HG03457 (cell line): ENCODE results near the gene PTPRG.

ENCODE experiments used
- ATAC-seq: cut with Tn5 transposase; IDR thresholded peaks from one replicate; pipeline ENCODE4 v1.9.1; 2021; ENCODE audit warnings: moderate number of reproducible peaks; ENCODE audit not compliant: unreplicated experiment

The PTPRG gene

GRCh38 chr3:61847784-61848462, 286.6 kb downstream of the PTPRG start:
- ATAC-seq, result no peak

GRCh38 chr3:61848885-61849284, 287.5 kb downstream of the PTPRG start:
- no peak for ATAC-seq

- ATAC-seq, result no peak
Measured at GRCh38 chr3:61853912-61854311, 292.5 kb downstream of the PTPRG start.

GRCh38 chr3:61855211-61855610, 293.8 kb downstream of the PTPRG start:
- no peak for ATAC-seq

- no peak for ATAC-seq
Measured at GRCh38 chr3:61857297-61857696, 295.9 kb downstream of the PTPRG start.

- no peak for ATAC-seq
Measured at GRCh38 chr3:61858054-61858453, 296.7 kb downstream of the PTPRG start.

- ATAC-seq, result no peak
Measured at GRCh38 chr3:61861410-61861809, 300.0 kb downstream of the PTPRG start.

- ATAC-seq, result no peak
Measured at GRCh38 chr3:61862614-61863289, 301.4 kb downstream of the PTPRG start.

GRCh38 chr3:61863579-61863978, 302.2 kb downstream of the PTPRG start:
- ATAC-seq, result no peak

- no peak for ATAC-seq
Measured at GRCh38 chr3:61864886-61865285, 303.5 kb downstream of the PTPRG start.

GRCh38 chr3:61865466-61866152, 304.2 kb downstream of the PTPRG start:
- ATAC-seq, result no peak

- no peak for ATAC-seq
Measured at GRCh38 chr3:61866153-61866542, 304.8 kb downstream of the PTPRG start.

- no peak for ATAC-seq
Measured at GRCh38 chr3:61866961-61867461, 305.6 kb downstream of the PTPRG start.

- no peak for ATAC-seq
Measured at GRCh38 chr3:61868499-61868898, 307.1 kb downstream of the PTPRG start.

GRCh38 chr3:61869371-61869770, 308.0 kb downstream of the PTPRG start:
- ATAC-seq, result no peak

GRCh38 chr3:61871644-61872043, 310.3 kb downstream of the PTPRG start:
- ATAC-seq, result no peak

GRCh38 chr3:61872077-61872706, 310.8 kb downstream of the PTPRG start:
- no peak for ATAC-seq

- ATAC-seq, result no peak
Measured at GRCh38 chr3:61875046-61875844, 313.9 kb downstream of the PTPRG start.

GRCh38 chr3:61875976-61876671, 314.8 kb downstream of the PTPRG start:
- no peak for ATAC-seq

GRCh38 chr3:61876797-61877196, 315.4 kb downstream of the PTPRG start:
- ATAC-seq, result no peak
